Measurements from ENCODE around the gene KCNMA1. TPM values are rescaled to one million over a fixed set of nuclear protein-coding genes. Genes with fewer than 3 reads are reported as not detected.

The KCNMA1 gene
- total RNA-seq, 3 donors from 2014 or later, result 45.4 to 312 (median 62.4) TPM

- Histone ChIP-seq H3K9me3 (no peaks in the 10 kb centered on the region), H3K36me3 (ENCODE audit: low read depth) (no peaks in the 10 kb centered on the region), H3K4me3 (no peak overlapping the region), H3K4me1 (ENCODE audit: low read depth) (peaks cover 3% of the 10 kb centered on the region)
- ATAC-seq (no peak), DNase-seq (no peak)
- intact Hi-C loops (cut with DNase I, micrococcal nuclease), result no loop called here
- no peak for TF ChIP-seq CTCF (IDR thresholded peaks at IDR 0.05)
Observed at GRCh38 chr10:77371848-77372799, 265.5 kb downstream of the KCNMA1 start.

- Histone ChIP-seq H3K36me3 (ENCODE audit: low read depth) (no peaks in the 10 kb centered on the region), H3K9me3 (no peaks in the 10 kb centered on the region), H3K4me1 (ENCODE audit: low read depth) (peaks cover 3% of the 10 kb centered on the region), H3K4me3 (no peak overlapping the region)
- TF ChIP-seq CTCF (IDR thresholded peaks at IDR 0.05), result no peak
- ATAC-seq (no peak), DNase-seq (no peak)
- intact Hi-C loops (cut with DNase I, micrococcal nuclease), result no loop called here
Observed at GRCh38 chr10:77371421-77371820, 266.2 kb downstream of the KCNMA1 start.

GRCh38 chr10:77368006-77368405 lies 269.6 kb downstream of the KCNMA1 start:
- no peaks in the 10 kb centered on the region for H3K9me3 ChIP-seq
- no peak for DNase-seq

GRCh38 chr10:77363210-77363609 lies 274.4 kb downstream of the KCNMA1 start:
- TF ChIP-seq CTCF (IDR thresholded peaks at IDR 0.05), result no peak
- ATAC-seq (no peak), DNase-seq (no peak)
- intact Hi-C loops (cut with DNase I, micrococcal nuclease), result no loop called here
- no peaks in the 10 kb centered on the region for H3K4me1 ChIP-seq (ENCODE audit: low read depth)
- H3K9me3 ChIP-seq, result no peaks in the 10 kb centered on the region
- H3K4me3 ChIP-seq, result no peak overlapping the region
- H3K36me3 ChIP-seq (ENCODE audit: low read depth), result no peaks in the 10 kb centered on the region

More at GRCh38 chr10:77368006-77368405, 269.6 kb downstream of the KCNMA1 start:
- peaks cover 3% of the 10 kb centered on the region for H3K4me1 ChIP-seq (ENCODE audit: low read depth)
- intact Hi-C loops (cut with DNase I, micrococcal nuclease), result no loop called here
- no peak for TF ChIP-seq CTCF (IDR thresholded peaks at IDR 0.05)
- H3K36me3 ChIP-seq (ENCODE audit: low read depth), result no peaks in the 10 kb centered on the region
- no peak overlapping the region for H3K4me3 ChIP-seq
- ATAC-seq, result no peak

GRCh38 chr10:77361831-77362230 lies 275.8 kb downstream of the KCNMA1 start:
- ATAC-seq (no peak), DNase-seq (no peak)
- H3K36me3 ChIP-seq (ENCODE audit: low read depth), result no peaks in the 10 kb centered on the region
- no peak for TF ChIP-seq CTCF (IDR thresholded peaks at IDR 0.05)
- H3K4me1 ChIP-seq (ENCODE audit: low read depth), result no peaks in the 10 kb centered on the region
- no peak overlapping the region for H3K4me3 ChIP-seq
- intact Hi-C loops (cut with DNase I, micrococcal nuclease), result no loop called here
- no peaks in the 10 kb centered on the region for H3K9me3 ChIP-seq
